SK-N-MC (cell line): Measurements from ENCODE around the gene GALNTL6.

Source experiments
- EZH2 ChIP-seq: fragments of 200-600 bp; sonication (generic); IDR thresholded peaks from one replicate; pipeline ENCODE4 v1.6.1; 2017; ENCODE audit warnings: antibody characterized with exemption
- FOXP2 ChIP-seq: optimal IDR thresholded peaks from 2 replicates; pipeline ENCODE3; 2011; ENCODE audit warnings: mild to moderate bottlenecking, moderate library complexity; ENCODE audit not compliant: insufficient read depth; ENCODE audit errors: extremely low read length, control extremely low read depth
- POLR2AphosphoS5 ChIP-seq: IDR thresholded peaks from 2 replicates; pipeline ENCODE4 v1.6.1; 2012; ENCODE audit warnings: mild to moderate bottlenecking, low read depth, low read length, borderline replicate concordance

- no peak for TF ChIP-seq EZH2
- no peak for TF ChIP-seq POLR2AphosphoS5
- no peak for TF ChIP-seq FOXP2
These were observed 959.6 kb downstream of the GALNTL6 start for GRCh38 chr4:172772781-172773180.
